OCI-LY3 (cell line): ENCODE results near the gene HIF3A.

Experiments
- CTCF ChIP-seq: fragments of 200-600, 300-600 bp; sonication (generic); IDR thresholded peaks from 2 replicates; pipeline ENCODE4 v1.5.1; 2014; ENCODE audit warnings: antibody characterized with exemption, low read length, low read depth
- EZH2phosphoT487 ChIP-seq: fragments of 200-600 bp; shearing (Covaris generic); IDR thresholded peaks from 2 replicates; pipeline ENCODE4 v1.6.1; 2018; ENCODE audit warnings: antibody characterized with exemption, mixed run types, low read depth

- TF ChIP-seq CTCF (no peak), EZH2phosphoT487 (no peak)
Measured at GRCh38 chr19:46344363-46344762, 47.5 kb downstream of the HIF3A start.
